ENCODE data around the gene HOXD4. TPM values are rescaled to one million over a fixed set of nuclear protein-coding genes. Genes with fewer than 3 reads are reported as not detected.

Gene HOXD4
- total RNA-seq, 1 donor from 2014 or later, result 1.0 TPM

GRCh38 chr2:176148751-176149421 lies 2.5 kb upstream of the HOXD4 start:
- H3K27ac ChIP-seq (ENCODE audit: low read depth, low read length), result no peak overlapping the region
- H3K4me1 ChIP-seq (ENCODE audit: control insufficient read depth in 3 of 3, insufficient read depth in 3 of 3, low read length in 3 of 3), result peaks cover 0 to 5% (median 0%) of the 10 kb centered on the region in 3 donors
- H3K9ac ChIP-seq (ENCODE audit: low read depth in 1 of 3, low read length in 3 of 3), result no peak overlapping the region
- H3K27me3 ChIP-seq (ENCODE audit: control insufficient read depth in 3 of 3, insufficient read depth in 3 of 3, low read length in 3 of 3), result peaks cover 0 to 44% (median 15%) of the 10 kb centered on the region in 3 donors
- no peaks in the 10 kb centered on the region for H3K9me3 ChIP-seq (ENCODE audit: control insufficient read depth in 3 of 3, low read length in 3 of 3)
- H3K36me3 ChIP-seq (ENCODE audit: control insufficient read depth in 3 of 3, insufficient read depth in 3 of 3, low read length in 3 of 3), result peaks cover 0 to 6% (median 0%) of the 10 kb centered on the region in 3 donors
- H3K4me3 ChIP-seq (ENCODE audit: low read length in 3 of 3), result no peak overlapping the region

DNA sequence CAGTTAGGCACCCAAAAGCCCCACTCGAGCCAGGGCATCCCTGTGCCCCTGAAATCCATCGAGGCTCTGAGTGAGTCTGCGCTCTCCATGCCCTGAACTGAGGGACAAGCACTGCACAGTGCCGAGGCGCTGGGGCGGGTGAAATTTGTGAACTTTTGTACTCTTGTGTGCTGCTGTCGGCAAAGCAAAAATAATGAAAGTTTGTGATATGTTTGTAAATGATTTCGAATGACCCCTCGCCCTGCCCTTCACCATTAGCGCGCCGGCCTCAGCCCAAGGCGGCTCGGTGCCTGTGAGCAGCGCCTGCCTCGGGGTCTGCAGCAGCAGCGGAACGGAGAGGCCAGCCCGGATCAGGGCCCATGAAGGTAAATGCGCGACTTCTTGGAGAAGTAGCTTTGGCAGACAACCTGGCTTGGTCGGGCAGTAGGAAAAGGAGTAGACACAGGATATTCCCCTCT lies 1.8 kb upstream of the HOXD4 start:
- no peak overlapping the region for H3K9ac ChIP-seq (ENCODE audit: low read depth in 1 of 3, low read length in 3 of 3)
- H3K27me3 ChIP-seq (ENCODE audit: control insufficient read depth in 3 of 3, insufficient read depth in 3 of 3, low read length in 3 of 3), result peaks cover 0 to 44% (median 16%) of the 10 kb centered on the region in 3 donors
- no peak overlapping the region for H3K4me3 ChIP-seq (ENCODE audit: low read length in 3 of 3)
- H3K27ac ChIP-seq (ENCODE audit: low read depth, low read length), result no peak overlapping the region
- H3K4me1 ChIP-seq (ENCODE audit: control insufficient read depth in 3 of 3, insufficient read depth in 3 of 3, low read length in 3 of 3), result peaks cover 0 to 5% (median 0%) of the 10 kb centered on the region in 3 donors
- H3K9me3 ChIP-seq (ENCODE audit: control insufficient read depth in 3 of 3, low read length in 3 of 3), result no peaks in the 10 kb centered on the region
- H3K36me3 ChIP-seq (ENCODE audit: control insufficient read depth in 3 of 3, insufficient read depth in 3 of 3, low read length in 3 of 3), result peaks cover 0 to 6% (median 0%) of the 10 kb centered on the region in 3 donors

GRCh38 chr2:176149939-176150583 lies 1.3 kb upstream of the HOXD4 start:
- Histone ChIP-seq H3K27me3 (ENCODE audit: control insufficient read depth in 3 of 3, insufficient read depth in 3 of 3, low read length in 3 of 3) (peaks cover 0 to 42% (median 16%) of the 10 kb centered on the region in 3 donors), H3K4me3 (ENCODE audit: low read length in 3 of 3) (no peak overlapping the region), H3K36me3 (ENCODE audit: control insufficient read depth in 3 of 3, insufficient read depth in 3 of 3, low read length in 3 of 3) (peaks cover 0 to 6% (median 0%) of the 10 kb centered on the region in 3 donors)

GRCh38 chr2:176150584-176151441 lies 537 bp upstream of the HOXD4 start:
- Histone ChIP-seq H3K27ac (ENCODE audit: low read depth, low read length) (no peak overlapping the region), H3K36me3 (ENCODE audit: control insufficient read depth in 3 of 3, insufficient read depth in 3 of 3, low read length in 3 of 3) (peaks cover 0 to 6% (median 0%) of the 10 kb centered on the region in 3 donors), H3K4me3 (ENCODE audit: low read length in 3 of 3) (no peak overlapping the region), H3K27me3 (ENCODE audit: control insufficient read depth in 3 of 3, insufficient read depth in 3 of 3, low read length in 3 of 3) (peaks cover 5 to 38% (median 16%) of the 10 kb centered on the region in 3 donors), H3K4me1 (ENCODE audit: control insufficient read depth in 3 of 3, insufficient read depth in 3 of 3, low read length in 3 of 3) (no peaks in the 10 kb centered on the region), H3K9me3 (ENCODE audit: control insufficient read depth in 3 of 3, low read length in 3 of 3) (no peaks in the 10 kb centered on the region), H3K9ac (ENCODE audit: low read depth in 1 of 3, low read length in 3 of 3) (no peak overlapping the region)

More at GRCh38 chr2:176149939-176150583, 1.3 kb upstream of the HOXD4 start:
- Histone ChIP-seq H3K27ac (ENCODE audit: low read depth, low read length) (no peak overlapping the region), H3K4me1 (ENCODE audit: control insufficient read depth in 3 of 3, insufficient read depth in 3 of 3, low read length in 3 of 3) (peaks cover 0 to 3% (median 0%) of the 10 kb centered on the region in 3 donors), H3K9me3 (ENCODE audit: control insufficient read depth in 3 of 3, low read length in 3 of 3) (no peaks in the 10 kb centered on the region), H3K9ac (ENCODE audit: low read depth in 1 of 3, low read length in 3 of 3) (no peak overlapping the region)

GRCh38 chr2:176152350-176153181 lies 1.2 kb downstream of the HOXD4 start:
- peaks cover 5 to 40% (median 24%) of the 10 kb centered on the region in 3 donors for H3K27me3 ChIP-seq (ENCODE audit: control insufficient read depth in 3 of 3, insufficient read depth in 3 of 3, low read length in 3 of 3)

DNA sequence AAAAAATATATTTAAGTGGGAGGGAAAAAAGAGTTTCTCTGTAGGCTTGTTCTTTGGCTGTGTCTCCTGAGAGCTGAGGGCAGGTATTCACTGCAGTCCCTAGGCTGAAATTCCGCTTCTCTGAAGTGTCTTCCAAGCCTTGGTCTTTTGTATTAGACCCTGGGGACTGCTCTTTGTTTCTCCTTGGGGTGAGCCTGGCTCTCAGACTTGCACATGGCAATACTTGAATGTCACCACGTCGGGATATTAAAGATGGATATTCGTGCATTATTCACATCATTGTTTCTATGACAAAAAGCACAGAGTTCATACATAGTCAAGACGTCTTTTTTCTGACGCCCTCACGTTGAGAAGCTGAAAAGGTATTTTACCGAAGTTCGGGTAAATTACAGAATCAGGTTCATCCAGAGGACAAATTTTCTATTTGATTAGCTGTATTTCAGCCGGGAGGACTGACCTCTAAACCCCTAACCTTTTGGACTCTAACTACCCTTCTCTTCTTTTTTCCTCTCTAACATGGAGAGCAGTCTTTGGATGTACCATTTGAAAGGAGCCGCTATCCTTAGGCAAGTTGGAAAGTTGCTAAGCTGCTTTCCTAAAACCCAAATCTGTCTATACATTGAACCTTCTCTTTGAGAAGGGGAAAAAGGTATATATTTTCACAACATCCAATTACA lies 3.4 kb downstream of the HOXD4 start:
- no peaks in the 10 kb centered on the region for H3K9me3 ChIP-seq (ENCODE audit: control insufficient read depth in 3 of 3, low read length in 3 of 3)
- H3K27me3 ChIP-seq (ENCODE audit: control insufficient read depth in 3 of 3, insufficient read depth in 3 of 3, low read length in 3 of 3), result peaks cover 15 to 50% (median 29%) of the 10 kb centered on the region in 3 donors
- peaks cover 0 to 6% (median 3%) of the 10 kb centered on the region in 3 donors for H3K4me1 ChIP-seq (ENCODE audit: control insufficient read depth in 3 of 3, insufficient read depth in 3 of 3, low read length in 3 of 3)
- H3K36me3 ChIP-seq (ENCODE audit: control insufficient read depth in 3 of 3, insufficient read depth in 3 of 3, low read length in 3 of 3), result peaks cover 0 to 6% (median 0%) of the 10 kb centered on the region in 3 donors
- no peak overlapping the region for H3K27ac ChIP-seq (ENCODE audit: low read depth, low read length)
- H3K4me3 ChIP-seq (ENCODE audit: low read length in 3 of 3), result no peak overlapping the region
- no peak overlapping the region for H3K9ac ChIP-seq (ENCODE audit: low read depth in 1 of 3, low read length in 3 of 3)

More at GRCh38 chr2:176152350-176153181, 1.2 kb downstream of the HOXD4 start:
- Histone ChIP-seq H3K36me3 (ENCODE audit: control insufficient read depth in 3 of 3, insufficient read depth in 3 of 3, low read length in 3 of 3) (peaks cover 0 to 6% (median 0%) of the 10 kb centered on the region in 3 donors), H3K9me3 (ENCODE audit: control insufficient read depth in 3 of 3, low read length in 3 of 3) (no peaks in the 10 kb centered on the region), H3K4me3 (ENCODE audit: low read length in 3 of 3) (no peak overlapping the region), H3K9ac (ENCODE audit: low read depth in 1 of 3, low read length in 3 of 3) (no peak overlapping the region), H3K4me1 (ENCODE audit: control insufficient read depth in 3 of 3, insufficient read depth in 3 of 3, low read length in 3 of 3) (no peaks in the 10 kb centered on the region), H3K27ac (ENCODE audit: low read depth, low read length) (no peak overlapping the region)

DNA sequence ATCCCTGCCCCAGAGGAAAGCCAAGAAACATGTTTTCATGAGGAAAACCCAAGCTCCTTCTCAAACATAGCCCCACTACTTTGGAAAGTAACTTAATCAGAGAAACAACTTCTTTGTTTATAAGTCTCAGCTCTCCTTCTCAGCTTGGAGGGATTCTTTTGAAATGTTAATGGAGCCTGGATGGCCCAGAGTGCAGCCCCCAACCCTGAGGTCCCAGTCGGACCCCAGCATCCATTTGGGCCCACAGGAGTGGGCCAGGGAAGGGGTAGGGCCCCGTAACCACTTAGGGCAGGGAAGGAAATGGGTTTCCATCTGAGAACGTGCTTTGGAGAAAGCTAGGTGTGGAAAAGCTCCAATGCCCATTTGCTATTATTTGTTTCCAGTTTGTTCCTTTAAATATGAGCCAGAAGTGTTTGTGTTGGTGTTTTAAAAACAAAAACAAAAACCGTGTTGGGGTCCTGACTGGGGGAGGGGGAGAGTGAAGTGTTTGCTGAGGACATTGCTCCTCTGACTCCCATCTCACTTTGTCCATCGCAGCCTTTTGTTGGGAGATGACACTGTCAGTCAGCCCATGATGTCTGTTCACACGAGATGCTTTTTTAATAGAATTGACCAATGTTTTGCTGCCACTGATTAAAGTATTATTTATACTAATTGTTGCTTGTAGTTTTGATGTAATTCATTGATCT lies 4.2 kb downstream of the HOXD4 start:
- Histone ChIP-seq H3K9me3 (ENCODE audit: control insufficient read depth in 3 of 3, low read length in 3 of 3) (no peaks in the 10 kb centered on the region), H3K27me3 (ENCODE audit: control insufficient read depth in 3 of 3, insufficient read depth in 3 of 3, low read length in 3 of 3) (peaks cover 19 to 56% (median 35%) of the 10 kb centered on the region in 3 donors), H3K36me3 (ENCODE audit: control insufficient read depth in 3 of 3, insufficient read depth in 3 of 3, low read length in 3 of 3) (peaks cover 0 to 2% (median 0%) of the 10 kb centered on the region in 3 donors), H3K9ac (ENCODE audit: low read depth in 1 of 3, low read length in 3 of 3) (no peak overlapping the region), H3K4me3 (ENCODE audit: low read length in 3 of 3) (no peak overlapping the region), H3K27ac (ENCODE audit: low read depth, low read length) (no peak overlapping the region), H3K4me1 (ENCODE audit: control insufficient read depth in 3 of 3, insufficient read depth in 3 of 3, low read length in 3 of 3) (peaks cover 0 to 13% (median 10%) of the 10 kb centered on the region in 3 donors)

GRCh38 chr2:176156301-176156806 lies 5.0 kb downstream of the HOXD4 start:
- Histone ChIP-seq H3K9ac (ENCODE audit: low read depth in 1 of 3, low read length in 3 of 3) (no peak overlapping the region), H3K27ac (ENCODE audit: low read depth, low read length) (no peak overlapping the region), H3K4me3 (ENCODE audit: low read length in 3 of 3) (no peak overlapping the region), H3K27me3 (ENCODE audit: control insufficient read depth in 3 of 3, insufficient read depth in 3 of 3, low read length in 3 of 3) (peaks cover 25 to 57% (median 39%) of the 10 kb centered on the region in 3 donors), H3K36me3 (ENCODE audit: control insufficient read depth in 3 of 3, insufficient read depth in 3 of 3, low read length in 3 of 3) (peaks cover 0 to 2% (median 0%) of the 10 kb centered on the region in 3 donors), H3K4me1 (ENCODE audit: control insufficient read depth in 3 of 3, insufficient read depth in 3 of 3, low read length in 3 of 3) (peaks cover 0 to 16% (median 10%) of the 10 kb centered on the region in 3 donors), H3K9me3 (ENCODE audit: control insufficient read depth in 3 of 3, low read length in 3 of 3) (no peaks in the 10 kb centered on the region)
